Astrocyte (in vitro differentiated cells and primary cell): ENCODE data around the gene LRRC3B. TPM values are rescaled to one million over a fixed set of nuclear protein-coding genes. Genes with fewer than 3 reads are reported as not detected.

ENCODE experiments used
- DNase-seq: peaks from one replicate; pipeline ENCODE4 v3.0.0-alpha.2; 2010; ENCODE audit warnings: low read depth
- FAIRE-seq: peaks from 2 replicates; lab custom pipeline; 2011; peaks lifted over from hg19 to GRCh38; lab: Jason Lieb, UNC
- H2AFZ ChIP-seq: 2 replicates; pipeline ENCODE4 v1.6.0; 2012; ENCODE audit warnings: low read depth, low read length, inconsistent platforms
- H3K27ac ChIP-seq: 2 replicates; pipeline ENCODE4 v1.5.1; 2011; ENCODE audit warnings: low read depth, low read length, inconsistent platforms
- H3K27me3 ChIP-seq: 2 replicates; pipeline ENCODE4 v1.6.0; 2011; ENCODE audit warnings: low read length, inconsistent platforms; ENCODE audit not compliant: insufficient read depth
- H3K36me3 ChIP-seq: 2 replicates; pipeline ENCODE4 v1.5.1; 2011; ENCODE audit warnings: low read length, inconsistent platforms; ENCODE audit not compliant: insufficient read depth
- H3K4me1 ChIP-seq: 2 replicates; pipeline ENCODE4 v1.5.1; 2011; ENCODE audit warnings: low read length, inconsistent platforms; ENCODE audit not compliant: insufficient read depth
- H3K4me2 ChIP-seq: 2 replicates; pipeline ENCODE4 v1.6.0; 2012; ENCODE audit warnings: low read length, inconsistent platforms
- H3K4me3 ChIP-seq: 2 replicates; pipeline ENCODE4 v1.5.1; 2011; ENCODE audit warnings: low read depth, mild to moderate bottlenecking, low read length, inconsistent platforms; ENCODE audit not compliant: insufficient read depth
- H3K79me2 ChIP-seq: 2 replicates; pipeline ENCODE4 v1.6.0; 2012; ENCODE audit warnings: mild to moderate bottlenecking, low read length, inconsistent platforms; ENCODE audit not compliant: insufficient read depth
- H3K9ac ChIP-seq: 2 replicates; pipeline ENCODE4 v1.6.0; 2012; ENCODE audit warnings: mild to moderate bottlenecking, low read length, inconsistent platforms
- H3K9me3 ChIP-seq: 2 replicates; pipeline ENCODE4 v1.5.1; 2012; ENCODE audit warnings: low read depth, mild to moderate bottlenecking, low read length, inconsistent platforms; ENCODE audit not compliant: insufficient read depth
- H4K20me1 ChIP-seq: 2 replicates; pipeline ENCODE4 v1.6.0; 2012; ENCODE audit warnings: low read length, inconsistent platforms; ENCODE audit not compliant: insufficient read depth
- H3K27ac Mint-ChIP-seq: one replicate; pipeline ENCODE4 v1.8.0; 2021; ENCODE audit warnings: mild to moderate bottlenecking, mixed read lengths; ENCODE audit not compliant: unreplicated experiment
- H3K27me3 Mint-ChIP-seq: one replicate; pipeline ENCODE4 v1.8.0; 2021; ENCODE audit warnings: low read depth, mixed read lengths; ENCODE audit not compliant: unreplicated experiment
- H3K36me3 Mint-ChIP-seq: one replicate; pipeline ENCODE4 v1.8.0; 2021; ENCODE audit warnings: low read depth, mixed read lengths; ENCODE audit not compliant: unreplicated experiment
- H3K4me1 Mint-ChIP-seq: one replicate; pipeline ENCODE4 v1.8.0; 2021; ENCODE audit warnings: low read depth, mixed read lengths; ENCODE audit not compliant: unreplicated experiment
- H3K4me3 Mint-ChIP-seq: one replicate; pipeline ENCODE4 v1.8.0; 2021; ENCODE audit warnings: mild to moderate bottlenecking, moderate library complexity, mixed read lengths; ENCODE audit not compliant: unreplicated experiment
- H3K9me3 Mint-ChIP-seq: one replicate; pipeline ENCODE4 v1.8.0; 2021; ENCODE audit warnings: mild to moderate bottlenecking, mixed read lengths; ENCODE audit not compliant: unreplicated experiment
- CTCF ChIP-seq: IDR thresholded peaks from 2 replicates; pipeline ENCODE4 v1.5.1; 2011; ENCODE audit warnings: low read depth, mild to moderate bottlenecking, inconsistent platforms, low read length, moderate library complexity; ENCODE audit not compliant: insufficient read depth
- EZH2 ChIP-seq: IDR thresholded peaks from 2 replicates; pipeline ENCODE4 v1.6.1; 2012; ENCODE audit warnings: mild to moderate bottlenecking, low read length, inconsistent platforms; ENCODE audit not compliant: insufficient read depth
- total RNA-seq: library from RNA; stranded (reverse); gene quantifications from 2 replicates; pipeline ENCODE4 v1.2.1, GENCODE V29; 2021

Gene LRRC3B
- total RNA-seq, 1 donor from 2014 or later: 5.7 TPM

- H3K4me2 ChIP-seq: no peak overlapping the region
- H3K4me1 ChIP-seq: no peaks in the 10 kb centered on the region
- no peak overlapping the region for H2AFZ ChIP-seq
- no peak overlapping the region for H3K27ac ChIP-seq
- H3K27me3 ChIP-seq: no peaks in the 10 kb centered on the region
- Mint-ChIP-seq H3K4me1 (no peaks in the 10 kb centered on the region), H3K27me3 (peaks cover 29% of the 10 kb centered on the region), H3K9me3 (peaks cover 2% of the 10 kb centered on the region), H3K27ac (no peak overlapping the region), H3K4me3 (no peak overlapping the region), H3K36me3 (no peaks in the 10 kb centered on the region)
- H3K79me2 ChIP-seq: no peaks in the 10 kb centered on the region
- H4K20me1 ChIP-seq: no peaks in the 10 kb centered on the region
- DNase-seq (no peak), FAIRE-seq (no peak)
- no peaks in the 10 kb centered on the region for H3K9me3 ChIP-seq
- TF ChIP-seq CTCF (no peak), EZH2 (no peak)
- no peak overlapping the region for H3K9ac ChIP-seq
- no peaks in the 10 kb centered on the region for H3K36me3 ChIP-seq
- no peak overlapping the region for H3K4me3 ChIP-seq
These were observed 8.4 kb upstream of the LRRC3B start for GRCh38 chr3:26614006-26614685.

- no peak for FAIRE-seq
- no peak for TF ChIP-seq EZH2
- TF ChIP-seq CTCF: no peak
- no peaks in the 10 kb centered on the region for H3K4me1 ChIP-seq
These were observed 1.4 kb upstream of the LRRC3B start for GRCh38 chr3:26621176-26621575.

GRCh38 chr3:26621906-26622620 is 509 bp upstream of the LRRC3B start:
- H4K20me1 ChIP-seq: no peaks in the 10 kb centered on the region
- Mint-ChIP-seq H3K4me1 (peaks cover 11% of the 10 kb centered on the region), H3K27ac (no peak overlapping the region), H3K4me3 (peak overlapping the region; percentile 85), H3K27me3 (peaks cover 55% of the 10 kb centered on the region), H3K9me3 (peaks cover 2% of the 10 kb centered on the region), H3K36me3 (no peaks in the 10 kb centered on the region)
- H3K9ac ChIP-seq: no peak overlapping the region
- H2AFZ ChIP-seq: peak overlapping the region; percentile 56
- peak overlapping the region; percentile 74 for H3K4me2 ChIP-seq
- H3K79me2 ChIP-seq: no peaks in the 10 kb centered on the region
- H3K4me3 ChIP-seq: peak overlapping the region; percentile 17
- H3K36me3 ChIP-seq: no peaks in the 10 kb centered on the region
- no peaks in the 10 kb centered on the region for H3K9me3 ChIP-seq
- H3K27ac ChIP-seq: no peak overlapping the region
- no peak for TF ChIP-seq EZH2
- no peak for TF ChIP-seq CTCF
- no peaks in the 10 kb centered on the region for H3K4me1 ChIP-seq
- no peak for DNase-seq
- no peak for FAIRE-seq
- H3K27me3 ChIP-seq: peaks cover 26% of the 10 kb centered on the region

More at GRCh38 chr3:26621176-26621575, 1.4 kb upstream of the LRRC3B start:
- H2AFZ ChIP-seq: no peak overlapping the region
- no peak overlapping the region for H3K27ac Mint-ChIP-seq
- no peak for DNase-seq
- peaks cover 11% of the 10 kb centered on the region for H3K4me1 Mint-ChIP-seq
- H3K4me3 Mint-ChIP-seq: no peak overlapping the region
- no peak overlapping the region for H3K9ac ChIP-seq
- H3K79me2 ChIP-seq: no peaks in the 10 kb centered on the region
- no peak overlapping the region for H3K4me3 ChIP-seq
- H3K27me3 Mint-ChIP-seq: peaks cover 56% of the 10 kb centered on the region
- H3K9me3 Mint-ChIP-seq: peaks cover 2% of the 10 kb centered on the region
- no peaks in the 10 kb centered on the region for H3K36me3 Mint-ChIP-seq
- H4K20me1 ChIP-seq: no peaks in the 10 kb centered on the region
- no peak overlapping the region for H3K27ac ChIP-seq
- H3K4me2 ChIP-seq: no peak overlapping the region
- no peaks in the 10 kb centered on the region for H3K36me3 ChIP-seq
- peaks cover 26% of the 10 kb centered on the region for H3K27me3 ChIP-seq
- H3K9me3 ChIP-seq: no peaks in the 10 kb centered on the region
